Measurements from ENCODE around the gene LRRC17.
"Not testable (repeated sequence)": the region's sequence is repeated elsewhere in the genome, so short reads cannot be mapped to it uniquely, and the experiment has no call there.

The LRRC17 gene

GRCh38 chr7:102897856-102898531 is 14.8 kb upstream of the LRRC17 start:
- DNase-seq (ENCODE audit: low spot score), result no peak

GRCh38 chr7:102898532-102898859 is 14.3 kb upstream of the LRRC17 start:
- DNase-seq (ENCODE audit: low spot score), result no peak

GRCh38 chr7:102902052-102902451 is 10.7 kb upstream of the LRRC17 start:
- not testable (repeated sequence) for DNase-seq (ENCODE audit: low spot score)

- not testable (repeated sequence) for DNase-seq (ENCODE audit: low spot score)
Observed at GRCh38 chr7:102903576-102903975, 9.2 kb upstream of the LRRC17 start.

GRCh38 chr7:102908676-102909075 is 4.1 kb upstream of the LRRC17 start:
- no peak for DNase-seq (ENCODE audit: low spot score)

- DNase-seq (ENCODE audit: low spot score), result no peak
Observed at GRCh38 chr7:102913826-102914225, 1.0 kb downstream of the LRRC17 start.

- no peak for DNase-seq (ENCODE audit: low spot score)
Observed at GRCh38 chr7:102914585-102914984, 1.8 kb downstream of the LRRC17 start.

GRCh38 chr7:102916426-102916825 is 3.6 kb downstream of the LRRC17 start:
- no peak for DNase-seq (ENCODE audit: low spot score)

GRCh38 chr7:102916881-102917280 is 4.1 kb downstream of the LRRC17 start:
- DNase-seq (ENCODE audit: low spot score), result no peak

GRCh38 chr7:102917436-102918353 is 4.9 kb downstream of the LRRC17 start:
- no peak for DNase-seq (ENCODE audit: low spot score)

GRCh38 chr7:102918845-102919244 is 6.0 kb downstream of the LRRC17 start:
- DNase-seq (ENCODE audit: low spot score), result no peak

GRCh38 chr7:102925976-102926782 is 13.4 kb downstream of the LRRC17 start:
- DNase-seq (ENCODE audit: low spot score), result no peak

- DNase-seq (ENCODE audit: low spot score), result no peak
Observed at GRCh38 chr7:102926783-102927140, 14.0 kb downstream of the LRRC17 start.

GRCh38 chr7:102927312-102927933 is 14.6 kb downstream of the LRRC17 start:
- DNase-seq (ENCODE audit: low spot score), result no peak

GRCh38 chr7:102931757-102932156 is 19.0 kb downstream of the LRRC17 start:
- DNase-seq (ENCODE audit: low spot score), result no peak

GRCh38 chr7:102933763-102934162 is 21.0 kb downstream of the LRRC17 start:
- no peak for DNase-seq (ENCODE audit: low spot score)

- DNase-seq (ENCODE audit: low spot score), result no peak
Observed at GRCh38 chr7:102934239-102934638, 21.4 kb downstream of the LRRC17 start.

GRCh38 chr7:102934701-102935100 is 21.9 kb downstream of the LRRC17 start:
- DNase-seq (ENCODE audit: low spot score), result no peak

- DNase-seq (ENCODE audit: low spot score), result no peak
Observed at GRCh38 chr7:102935450-102936115, 22.8 kb downstream of the LRRC17 start.

GRCh38 chr7:102938679-102939078 is 25.9 kb downstream of the LRRC17 start:
- DNase-seq (ENCODE audit: low spot score), result no peak

- DNase-seq (ENCODE audit: low spot score), result no peak
Observed at GRCh38 chr7:102942181-102942866, 29.5 kb downstream of the LRRC17 start.
